Measurements from ENCODE around the gene CDK13. TPM values are rescaled to one million over a fixed set of nuclear protein-coding genes. Genes with fewer than 3 reads are reported as not detected.

CDK13 gene
- total RNA-seq, 1 donor from 2014 or later: 53.2 TPM

- Mint-ChIP-seq H3K27me3 (ENCODE audit: unreplicated experiment) (no peaks in the 10 kb centered on the region), H3K36me3 (ENCODE audit: unreplicated experiment) (no peaks in the 10 kb centered on the region)
Measured at GRCh38 chr7:40043164-40043563, 93.1 kb downstream of the CDK13 start.

GRCh38 chr7:40047661-40048060 is 97.6 kb downstream of the CDK13 start:
- no peak for TF ChIP-seq CTCF (IDR thresholded peaks at IDR 0.05; ENCODE audit: partially characterized antibody, unreplicated experiment)
- no peaks in the 10 kb centered on the region for H3K4me1 Mint-ChIP-seq (ENCODE audit: low read depth, unreplicated experiment)
- no peak overlapping the region for H3K27ac Mint-ChIP-seq (ENCODE audit: unreplicated experiment)
- no peak for DNase-seq
- H3K4me3 Mint-ChIP-seq (ENCODE audit: unreplicated experiment): no peak overlapping the region
- no peaks in the 10 kb centered on the region for H3K36me3 Mint-ChIP-seq (ENCODE audit: unreplicated experiment)
- no peaks in the 10 kb centered on the region for H3K27me3 Mint-ChIP-seq (ENCODE audit: unreplicated experiment)
- no peaks in the 10 kb centered on the region for H3K9me3 Mint-ChIP-seq (ENCODE audit: unreplicated experiment)

More at GRCh38 chr7:40043164-40043563, 93.1 kb downstream of the CDK13 start:
- Mint-ChIP-seq H3K4me1 (ENCODE audit: low read depth, unreplicated experiment) (no peaks in the 10 kb centered on the region), H3K27ac (ENCODE audit: unreplicated experiment) (no peak overlapping the region), H3K4me3 (ENCODE audit: unreplicated experiment) (no peak overlapping the region), H3K9me3 (ENCODE audit: unreplicated experiment) (no peaks in the 10 kb centered on the region)
- no peak for DNase-seq
- no peak for TF ChIP-seq CTCF (IDR thresholded peaks at IDR 0.05; ENCODE audit: partially characterized antibody, unreplicated experiment)

GRCh38 chr7:40057292-40057691 is 107.2 kb downstream of the CDK13 start:
- H3K4me1 Mint-ChIP-seq (ENCODE audit: low read depth, unreplicated experiment): peaks cover 6% of the 10 kb centered on the region
- peak overlapping the region; percentile 11 for H3K27ac Mint-ChIP-seq (ENCODE audit: unreplicated experiment)
- H3K4me3 Mint-ChIP-seq (ENCODE audit: unreplicated experiment): no peak overlapping the region
- no peak for DNase-seq
- no peaks in the 10 kb centered on the region for H3K27me3 Mint-ChIP-seq (ENCODE audit: unreplicated experiment)
- no peak for TF ChIP-seq CTCF (IDR thresholded peaks at IDR 0.05; ENCODE audit: partially characterized antibody, unreplicated experiment)
- no peaks in the 10 kb centered on the region for H3K36me3 Mint-ChIP-seq (ENCODE audit: unreplicated experiment)
- peaks cover 2% of the 10 kb centered on the region for H3K9me3 Mint-ChIP-seq (ENCODE audit: unreplicated experiment)

GRCh38 chr7:40058026-40058425 is 108.0 kb downstream of the CDK13 start:
- Mint-ChIP-seq H3K27ac (ENCODE audit: unreplicated experiment) (peak overlapping the region; percentile 11), H3K9me3 (ENCODE audit: unreplicated experiment) (peaks cover 2% of the 10 kb centered on the region), H3K27me3 (ENCODE audit: unreplicated experiment) (no peaks in the 10 kb centered on the region), H3K4me1 (ENCODE audit: low read depth, unreplicated experiment) (peaks cover 6% of the 10 kb centered on the region), H3K4me3 (ENCODE audit: unreplicated experiment) (no peak overlapping the region), H3K36me3 (ENCODE audit: unreplicated experiment) (no peaks in the 10 kb centered on the region)
- TF ChIP-seq CTCF (IDR thresholded peaks at IDR 0.05; ENCODE audit: partially characterized antibody, unreplicated experiment): no peak
- DNase-seq: no peak

GRCh38 chr7:40058636-40059035 is 108.6 kb downstream of the CDK13 start:
- Mint-ChIP-seq H3K9me3 (ENCODE audit: unreplicated experiment) (peaks cover 2% of the 10 kb centered on the region), H3K36me3 (ENCODE audit: unreplicated experiment) (no peaks in the 10 kb centered on the region)
- DNase-seq: no peak

More at GRCh38 chr7:40058636-40059035, 108.6 kb downstream of the CDK13 start:
- Mint-ChIP-seq H3K27ac (ENCODE audit: unreplicated experiment) (no peak overlapping the region), H3K4me1 (ENCODE audit: low read depth, unreplicated experiment) (peaks cover 6% of the 10 kb centered on the region), H3K27me3 (ENCODE audit: unreplicated experiment) (no peaks in the 10 kb centered on the region), H3K4me3 (ENCODE audit: unreplicated experiment) (no peak overlapping the region)
- TF ChIP-seq CTCF (IDR thresholded peaks at IDR 0.05; ENCODE audit: partially characterized antibody, unreplicated experiment): no peak

Data from glutamatergic neuron (in vitro differentiated cells).